GM20000 (cell line): Measurements from ENCODE around the gene GSG1.

ENCODE experiments used
- DNase-seq: peaks from one replicate; pipeline ENCODE4 v3.0.0; 2012; ENCODE audit warnings: low spot score
- CTCF ChIP-seq: IDR thresholded peaks from 2 replicates; pipeline ENCODE4 v1.5.1; 2012; ENCODE audit warnings: mild to moderate bottlenecking, control low read depth; ENCODE audit errors: extremely low read depth, missing control alignments

Gene GSG1

DNA sequence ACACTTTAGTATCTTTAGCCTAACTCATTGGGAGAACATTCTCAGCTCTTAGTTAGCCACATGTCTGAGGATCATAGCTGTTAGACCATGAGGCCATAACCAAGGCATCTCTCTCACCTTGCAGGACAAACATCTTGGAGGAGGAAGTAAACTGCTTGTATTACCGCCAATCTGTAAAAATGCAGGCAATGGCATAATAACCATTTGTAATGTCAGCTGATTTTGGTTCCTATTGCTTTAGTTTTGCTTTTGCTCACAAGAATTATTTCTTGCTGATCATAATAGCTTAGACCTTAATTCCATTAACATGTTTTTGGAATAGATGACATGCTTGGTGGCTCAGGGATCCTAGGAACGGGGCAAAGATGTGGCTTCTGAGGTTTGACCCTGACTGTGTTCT, 16.4 kb upstream of the GSG1 start:
- DNase-seq: no peak
- no peak for TF ChIP-seq CTCF

DNA sequence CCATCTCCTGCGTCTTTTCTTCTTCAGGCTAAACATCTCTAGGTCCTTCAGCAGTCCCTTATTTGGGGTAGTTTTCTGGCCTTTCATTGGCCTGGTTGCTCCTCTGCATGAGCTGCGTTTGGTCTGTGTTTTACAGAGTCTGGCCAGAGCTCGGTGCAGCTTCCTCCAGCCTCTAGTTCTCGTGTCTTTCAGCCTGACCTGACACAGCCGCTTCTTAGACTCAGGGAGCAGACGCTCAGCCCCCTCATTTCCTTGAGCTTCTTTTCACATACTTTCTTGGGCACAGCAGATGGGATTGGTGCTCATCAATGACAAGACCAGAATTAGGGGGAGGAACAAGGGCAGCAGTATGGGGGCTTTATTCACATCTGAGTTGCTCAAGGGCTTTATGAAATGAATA, 13.6 kb upstream of the GSG1 start:
- no peak for TF ChIP-seq CTCF
- DNase-seq: no peak

GRCh38 chr12:13116259-13116658, 12.8 kb upstream of the GSG1 start:
- no peak for DNase-seq
- no peak for TF ChIP-seq CTCF

GRCh38 chr12:13114251-13115052, 11.0 kb upstream of the GSG1 start:
- DNase-seq: no peak
- no peak for TF ChIP-seq CTCF

DNA sequence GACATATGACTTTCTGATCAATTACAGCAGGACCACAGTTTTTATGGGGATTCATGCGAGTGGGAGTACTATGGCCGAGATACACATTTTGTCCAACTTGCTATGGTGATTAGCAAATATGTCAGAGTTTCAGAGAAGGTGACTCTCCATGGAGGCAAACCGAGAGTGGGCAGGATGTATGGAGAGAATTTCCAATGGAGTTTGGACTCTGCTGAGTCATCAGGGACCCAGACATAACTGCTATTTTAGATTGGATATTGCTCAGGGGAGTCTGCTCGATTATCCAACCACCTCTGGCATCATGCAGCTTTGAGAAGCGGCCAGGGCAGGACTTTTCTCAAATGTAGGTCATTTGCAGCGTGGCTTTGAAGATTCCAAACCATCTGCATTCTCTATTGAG, 9.5 kb upstream of the GSG1 start:
- TF ChIP-seq CTCF: no peak
- DNase-seq: no peak

DNA sequence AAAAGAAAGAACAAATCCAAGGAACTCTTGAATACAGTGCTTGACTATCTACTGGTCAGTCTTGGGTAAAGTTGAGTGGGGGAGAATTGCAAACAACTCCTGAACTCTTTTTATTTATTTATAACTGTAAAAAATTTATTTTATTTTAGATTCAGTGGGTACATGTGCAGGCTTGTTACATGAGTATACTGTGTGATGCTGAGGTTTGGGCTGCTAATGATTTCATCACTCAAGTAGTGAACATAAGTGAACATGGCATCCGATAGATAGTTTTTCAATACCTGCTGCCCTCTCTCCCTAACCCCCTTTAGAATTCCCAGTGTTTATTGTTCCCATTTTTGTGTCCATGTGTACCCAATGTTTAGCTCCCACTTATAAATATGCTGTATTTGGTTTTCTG, 3.2 kb upstream of the GSG1 start:
- TF ChIP-seq CTCF: no peak
- no peak for DNase-seq

DNA sequence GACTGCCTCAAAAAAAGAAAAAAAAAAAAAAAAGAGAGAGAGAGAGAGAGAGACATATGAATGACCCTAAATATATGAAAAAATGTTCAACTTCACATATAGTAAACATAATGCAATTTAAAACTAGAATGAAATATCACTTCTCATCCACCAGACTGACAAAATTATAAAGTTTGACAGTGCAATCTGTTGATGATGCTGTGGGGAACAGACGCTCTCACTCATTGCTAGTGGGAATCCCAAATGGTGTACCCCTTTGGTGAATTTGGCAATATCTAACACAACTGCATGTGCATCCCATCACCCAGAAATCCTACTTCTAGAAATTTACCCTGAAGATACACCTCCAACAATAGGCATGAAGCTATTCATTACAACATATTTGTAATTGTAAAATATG, 2.3 kb upstream of the GSG1 start:
- no peak for DNase-seq
- no peak for TF ChIP-seq CTCF
